HG03457 (cell line): ENCODE data around the gene XAF1.
"Not testable (repeated sequence)": the region's sequence is repeated elsewhere in the genome, so short reads cannot be mapped to it uniquely, and the experiment has no call there.

Experiments
- ATAC-seq: cut with Tn5 transposase; IDR thresholded peaks from one replicate; pipeline ENCODE4 v1.9.1; 2021; ENCODE audit warnings: moderate number of reproducible peaks; ENCODE audit not compliant: unreplicated experiment

Gene XAF1

GRCh38 chr17:6753006-6753445 is 2.8 kb upstream of the XAF1 start:
- no peak for ATAC-seq

- no peak for ATAC-seq
These were observed 2.3 kb upstream of the XAF1 start for GRCh38 chr17:6753546-6753945.

DNA sequence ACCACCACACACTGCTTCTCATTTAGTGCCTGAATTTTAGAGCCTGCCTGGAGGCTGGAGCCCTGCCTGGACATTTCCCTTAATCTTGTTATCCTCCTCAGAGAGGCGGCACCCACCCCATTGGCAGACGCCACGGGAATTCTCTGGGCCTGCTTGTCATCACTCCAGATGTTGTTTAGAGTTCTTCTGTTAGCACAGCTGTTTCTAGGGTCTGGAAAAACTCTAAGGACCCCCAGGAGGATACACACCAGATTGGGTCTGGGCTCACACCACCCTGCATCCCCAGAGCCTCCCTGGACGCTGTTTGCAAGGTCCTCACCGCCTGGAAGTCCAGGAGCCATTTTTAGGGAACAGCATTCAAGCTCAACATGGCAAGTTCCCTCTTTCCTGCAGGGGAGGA is 565 bp upstream of the XAF1 start:
- no peak for ATAC-seq

DNA sequence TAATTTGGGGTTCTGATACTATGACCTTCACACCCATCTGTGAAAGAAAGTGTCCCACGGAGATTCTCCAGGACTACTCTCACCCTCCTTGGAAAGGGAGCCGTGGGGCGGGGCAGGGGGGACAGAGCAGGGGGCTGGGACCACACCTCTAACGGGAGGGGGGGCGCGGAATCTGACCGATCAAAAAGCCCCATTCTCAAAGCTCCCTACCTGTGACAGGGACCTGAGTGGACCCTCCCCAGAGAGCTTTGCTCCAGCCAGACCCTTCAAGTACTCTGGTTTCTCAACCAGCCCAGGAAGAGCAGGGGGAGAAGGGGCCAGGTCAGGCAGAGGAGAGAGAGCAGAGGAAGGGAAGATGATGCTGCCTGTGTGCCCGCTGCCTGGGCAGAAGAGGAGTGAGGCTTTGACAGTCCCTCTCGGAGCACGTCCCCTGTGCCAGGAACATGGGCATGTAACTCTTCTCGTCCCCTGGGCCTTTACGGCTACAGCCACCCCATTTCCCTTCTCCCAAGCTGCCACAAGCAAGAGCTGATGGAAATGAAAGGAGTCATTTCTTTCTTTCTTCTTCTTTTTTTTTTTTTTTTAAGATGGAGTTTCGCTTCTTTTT is 682 bp downstream of the XAF1 start:
- no peak for ATAC-seq

DNA sequence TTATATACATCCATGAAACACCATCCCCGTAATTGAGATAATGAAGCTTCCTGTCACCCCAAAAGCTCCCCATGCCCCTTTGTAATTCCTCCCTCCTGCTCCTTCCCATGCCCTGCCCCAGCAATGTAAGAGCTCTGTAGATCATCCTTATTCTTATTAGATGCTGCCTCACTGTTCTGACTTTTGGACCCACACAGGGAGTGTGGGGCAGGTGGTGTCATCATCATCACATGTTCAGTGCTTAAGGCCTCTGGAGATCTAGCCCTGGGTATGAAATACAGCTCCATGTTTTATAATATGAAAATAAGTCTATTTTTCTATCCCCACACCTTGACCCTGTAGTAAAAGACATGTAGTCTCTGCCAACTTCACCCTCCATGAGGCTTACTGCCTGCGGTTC is 1.9 kb downstream of the XAF1 start:
- ATAC-seq, result no peak

- no peak for ATAC-seq
These were observed 5.9 kb downstream of the XAF1 start for GRCh38 chr17:6761779-6762178.

- ATAC-seq, result no peak
These were observed 12.6 kb downstream of the XAF1 start for GRCh38 chr17:6768447-6768846.

DNA sequence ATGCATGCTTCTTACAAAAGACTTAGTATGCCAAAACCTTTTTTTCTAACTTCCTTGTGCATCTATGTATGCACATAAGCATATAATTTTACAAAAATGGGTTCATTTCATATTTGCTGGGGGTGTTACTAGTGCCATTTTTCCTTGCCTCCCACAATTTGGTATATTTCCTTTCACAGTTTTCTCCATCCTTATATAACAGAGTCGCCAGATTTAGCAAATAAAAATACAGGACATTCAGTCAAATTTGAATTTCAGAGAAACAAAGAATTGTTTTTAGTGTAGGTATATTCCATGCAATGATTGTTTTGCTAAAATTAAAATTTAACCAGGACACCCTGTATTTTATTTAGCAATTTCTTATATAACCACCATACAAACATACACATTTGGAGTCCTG is 16.2 kb downstream of the XAF1 start:
- no peak for ATAC-seq

DNA sequence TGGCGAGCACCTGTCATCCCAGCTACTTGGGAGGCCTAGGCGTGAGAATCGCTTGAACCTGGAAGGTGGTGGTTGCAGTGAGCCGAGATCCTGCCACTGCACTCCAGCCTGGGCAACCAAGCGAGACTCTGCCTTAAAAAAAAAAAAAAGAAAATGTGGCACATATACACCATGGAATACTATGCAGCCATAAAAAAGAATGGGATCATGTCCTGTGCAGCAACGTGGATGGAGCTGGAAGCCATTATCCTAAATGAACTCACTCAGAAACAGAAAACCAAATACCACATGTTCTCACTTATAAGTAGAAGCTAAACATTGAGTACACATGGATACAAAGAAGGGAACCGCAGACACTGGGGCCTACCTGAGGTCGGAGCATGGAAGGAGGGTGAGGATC is 19.1 kb downstream of the XAF1 start:
- not testable (repeated sequence) for ATAC-seq

GRCh38 chr17:6775871-6776405 is 20.1 kb downstream of the XAF1 start, which contains the start of gene FBXO39:
Gene FBXO39, plus strand, starts transcription at chr17:6776215. Its CDS starts 3,654 bp downstream, at chr17:6779869.
- ATAC-seq, result no peak

GRCh38 chr17:6779411-6779810 is 23.6 kb downstream of the XAF1 start:
- ATAC-seq, result no peak

DNA sequence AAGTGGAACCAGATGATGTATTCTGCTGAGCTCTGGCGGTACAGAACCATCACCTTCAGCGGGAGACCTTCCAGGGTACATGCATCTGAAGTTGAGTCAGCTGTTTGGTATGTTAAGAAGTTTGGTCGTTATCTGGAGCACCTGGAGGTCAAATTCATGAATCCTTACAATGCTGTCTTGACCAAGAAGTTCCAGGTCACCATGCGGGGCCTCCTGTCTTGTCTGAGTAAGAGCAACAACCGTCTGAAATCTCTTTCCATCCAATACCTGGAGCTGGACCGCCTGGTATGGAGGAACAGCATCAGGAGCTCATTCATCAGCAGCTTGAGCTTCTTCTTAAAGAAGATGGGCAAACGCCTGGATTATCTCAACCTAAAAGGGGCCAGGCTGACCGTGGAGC is 24.2 kb downstream of the XAF1 start:
- no peak for ATAC-seq

- ATAC-seq, result no peak
These were observed 25.0 kb downstream of the XAF1 start for GRCh38 chr17:6780886-6781285.

- ATAC-seq, result no peak
These were observed 26.4 kb downstream of the XAF1 start for GRCh38 chr17:6782244-6782643.

- ATAC-seq, result no peak
These were observed 30.8 kb downstream of the XAF1 start for GRCh38 chr17:6786618-6787017.

GRCh38 chr17:6787081-6787693 is 31.3 kb downstream of the XAF1 start:
- ATAC-seq, result no peak

GRCh38 chr17:6789146-6789545 is 33.3 kb downstream of the XAF1 start:
- no peak for ATAC-seq

DNA sequence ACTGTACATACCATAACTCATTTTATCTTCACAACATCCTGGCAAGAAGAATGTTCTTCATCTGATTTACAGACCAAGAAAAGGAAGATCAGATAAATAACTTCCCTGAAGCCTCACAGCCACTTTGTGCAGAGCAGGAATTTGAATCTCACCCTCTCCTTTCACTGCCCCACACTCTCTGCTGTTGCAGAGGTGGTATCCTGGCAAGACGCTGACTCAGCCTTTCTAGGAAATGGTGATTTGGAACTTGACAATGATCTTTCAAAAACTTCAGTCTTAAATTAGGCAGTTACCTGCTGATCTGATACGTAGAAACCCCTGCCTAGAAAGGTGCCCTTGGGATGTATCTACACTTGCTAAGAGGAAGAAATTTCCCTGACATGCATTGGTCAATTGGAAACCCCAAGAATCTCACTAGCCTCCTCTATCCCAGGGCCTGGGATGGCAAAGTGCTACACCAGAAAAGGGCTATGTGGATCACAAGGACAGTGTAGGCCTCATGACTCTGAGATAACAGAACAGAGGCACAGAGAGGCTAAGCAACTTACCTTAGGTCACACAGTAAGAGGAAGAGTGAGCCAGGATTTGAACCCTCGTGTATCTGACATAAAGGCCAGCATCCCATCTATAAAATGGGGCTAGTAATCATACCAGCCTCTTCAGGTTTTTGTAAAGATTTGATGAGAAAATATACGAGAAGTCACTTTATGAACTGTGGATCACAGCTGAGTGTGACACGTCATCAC is 38.1 kb downstream of the XAF1 start:
- no peak for ATAC-seq

- ATAC-seq, result no peak
These were observed 40.4 kb downstream of the XAF1 start for GRCh38 chr17:6796017-6796886.

DNA sequence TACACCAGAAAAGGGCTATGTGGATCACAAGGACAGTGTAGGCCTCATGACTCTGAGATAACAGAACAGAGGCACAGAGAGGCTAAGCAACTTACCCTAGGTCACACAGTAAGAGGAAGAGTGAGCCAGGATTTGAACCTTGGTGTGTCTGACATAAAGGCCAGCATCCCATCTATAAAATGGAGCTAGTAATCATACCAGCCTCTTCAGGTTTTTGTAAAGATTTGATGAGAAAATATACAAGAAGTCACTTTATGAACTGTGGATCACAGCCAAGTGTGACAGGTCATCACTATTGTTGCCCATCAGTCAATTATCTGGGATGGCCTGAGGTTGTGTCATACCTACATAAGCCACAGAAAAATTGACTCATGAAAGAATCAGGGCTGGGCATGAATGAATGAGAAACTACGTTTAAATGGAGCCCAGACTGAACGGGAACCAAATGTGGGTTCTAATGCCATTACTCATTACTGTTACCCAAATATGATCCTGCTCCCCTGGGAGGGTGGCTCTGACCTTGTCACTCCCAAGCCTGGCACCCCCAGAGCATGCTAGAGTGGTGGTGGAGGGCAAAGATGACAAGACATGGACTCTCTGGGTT is 41.1 kb downstream of the XAF1 start:
- ATAC-seq, result no peak
